ENCODE results near the gene KLHL13.

GRCh38 chrX:117987373-117987772 lies 129.2 kb downstream of the KLHL13 start:
- no peak for TF ChIP-seq CTCF (conservative IDR thresholded peaks at IDR 0.05; ENCODE audit: low read length)
- TF ChIP-seq EZH2phosphoT487 (IDR thresholded peaks at IDR 0.05; ENCODE audit: borderline replicate concordance): no peak

Data from Loucy (cell line).